Measurements from ENCODE around the gene LRRTM1.

Gene LRRTM1

GRCh38 chr2:80302314-80303005 is 2.1 kb downstream of the LRRTM1 start:
- TF ChIP-seq ZFP3 (CRISPR knock-in tag; IDR thresholded peaks at IDR 0.05) (no peak), CSRNP3 (CRISPR knock-in tag; IDR thresholded peaks at IDR 0.05) (no peak), ZC3H10 (CRISPR knock-in tag; IDR thresholded peaks at IDR 0.05) (no peak), SNAI2 (CRISPR knock-in tag; IDR thresholded peaks at IDR 0.05) (no peak), PATZ1 (CRISPR knock-in tag; IDR thresholded peaks at IDR 0.05; ENCODE audit: borderline replicate concordance) (no peak), PPARA (CRISPR knock-in tag; IDR thresholded peaks at IDR 0.05; ENCODE audit: borderline replicate concordance) (no peak), GLIS3 (CRISPR knock-in tag; IDR thresholded peaks at IDR 0.05) (no peak)
- ATAC-seq = no peak

GRCh38 chr2:80302001-80302313 is 2.6 kb downstream of the LRRTM1 start:
- TF ChIP-seq CSDC2 (CRISPR knock-in tag; IDR thresholded peaks at IDR 0.05) (no peak), ZFP3 (CRISPR knock-in tag; IDR thresholded peaks at IDR 0.05) (no peak)

GRCh38 chr2:80300954-80301353 is 3.6 kb downstream of the LRRTM1 start:
- TF ChIP-seq GLIS3 (CRISPR knock-in tag; IDR thresholded peaks at IDR 0.05) (no peak), SNAI2 (CRISPR knock-in tag; IDR thresholded peaks at IDR 0.05) (no peak), TSHZ2 (CRISPR knock-in tag; IDR thresholded peaks at IDR 0.05) (no peak), RARB (CRISPR knock-in tag; IDR thresholded peaks at IDR 0.05) (no peak), ZC3H10 (CRISPR knock-in tag; IDR thresholded peaks at IDR 0.05) (no peak), PATZ1 (CRISPR knock-in tag; IDR thresholded peaks at IDR 0.05; ENCODE audit: borderline replicate concordance) (no peak), POU6F1 (CRISPR knock-in tag; IDR thresholded peaks at IDR 0.05; ENCODE audit: borderline replicate concordance, low read depth) (no peak), TOX (CRISPR knock-in tag; IDR thresholded peaks at IDR 0.05; ENCODE audit: borderline replicate concordance) (no peak), ESRRG (CRISPR knock-in tag; IDR thresholded peaks at IDR 0.05) (no peak), OSR1 (CRISPR knock-in tag; IDR thresholded peaks at IDR 0.05) (no peak), BACH2 (CRISPR knock-in tag; IDR thresholded peaks at IDR 0.05; ENCODE audit: borderline replicate concordance) (no peak)
- no peak for ATAC-seq

More at GRCh38 chr2:80302001-80302313, 2.6 kb downstream of the LRRTM1 start:
- ATAC-seq = no peak

GRCh38 chr2:80300346-80300745 is 4.2 kb downstream of the LRRTM1 start:
- no peak for ATAC-seq
- no peak for TF ChIP-seq CSDC2 (CRISPR knock-in tag; IDR thresholded peaks at IDR 0.05)
- no peak for TF ChIP-seq POU6F1 (CRISPR knock-in tag; IDR thresholded peaks at IDR 0.05; ENCODE audit: borderline replicate concordance, low read depth)
- no peak for TF ChIP-seq SNAI2 (CRISPR knock-in tag; IDR thresholded peaks at IDR 0.05)
- no peak for TF ChIP-seq ZC3H10 (CRISPR knock-in tag; IDR thresholded peaks at IDR 0.05)
- TF ChIP-seq RARB (CRISPR knock-in tag; IDR thresholded peaks at IDR 0.05) = no peak
- TF ChIP-seq PPARA (CRISPR knock-in tag; IDR thresholded peaks at IDR 0.05; ENCODE audit: borderline replicate concordance) = no peak
- TF ChIP-seq GLIS3 (CRISPR knock-in tag; IDR thresholded peaks at IDR 0.05) = no peak
- TF ChIP-seq TCF4 (CRISPR knock-in tag; IDR thresholded peaks at IDR 0.05; ENCODE audit: borderline replicate concordance) = no peak
- TF ChIP-seq ESRRG (CRISPR knock-in tag; IDR thresholded peaks at IDR 0.05) = no peak
- TF ChIP-seq ZNF8 (CRISPR knock-in tag; IDR thresholded peaks at IDR 0.05) = no peak
- TF ChIP-seq TOX (CRISPR knock-in tag; IDR thresholded peaks at IDR 0.05; ENCODE audit: borderline replicate concordance) = no peak
- no peak for TF ChIP-seq CSRNP3 (CRISPR knock-in tag; IDR thresholded peaks at IDR 0.05)
- no peak for TF ChIP-seq ZNF70 (CRISPR knock-in tag; IDR thresholded peaks at IDR 0.05)
